Stimulated activated naive CD8-positive, alpha-beta T cell treated with anti-CD3 and anti-CD28 coated beads, Interleukin-15, amount 100 ng/mL, for 72 hours (primary cell): ENCODE measurements around the gene NEU4.

ENCODE experiments used
- ATAC-seq: fragments of 150-1000 bp; cut with Tn5 transposase; 2 replicates; pipeline ENCODE4 v1.10.0; 2021; ENCODE audit warnings: mild to moderate bottlenecking, moderate library complexity
- DNase-seq, 2 donors: peaks; one replicate each; pipeline ENCODE4 v3.0.0; 2021 to 2022
- H3K27ac Mint-ChIP-seq, 2 donors: one replicate each; pipeline ENCODE4 v1.8.0; 2022; ENCODE audit warnings: mild to moderate bottlenecking in 2 of 2, mixed read lengths in 2 of 2, moderate library complexity in 2 of 2
- H3K27me3 Mint-ChIP-seq: one replicate; pipeline ENCODE4 v1.8.0; 2022; ENCODE audit warnings: mixed read lengths
- H3K4me1 Mint-ChIP-seq: one replicate; pipeline ENCODE4 v1.8.0; 2022; ENCODE audit warnings: mild to moderate bottlenecking, mixed read lengths
- H3K4me3 Mint-ChIP-seq, 2 donors: one replicate each; pipeline ENCODE4 v1.8.0; 2022; ENCODE audit warnings: mild to moderate bottlenecking in 2 of 2, mixed read lengths in 2 of 2, moderate library complexity in 1 of 2
- H3K9me3 Mint-ChIP-seq, 2 donors: one replicate each; pipeline ENCODE4 v1.8.0; 2022; ENCODE audit warnings: mixed read lengths in 2 of 2

The NEU4 gene

DNA sequence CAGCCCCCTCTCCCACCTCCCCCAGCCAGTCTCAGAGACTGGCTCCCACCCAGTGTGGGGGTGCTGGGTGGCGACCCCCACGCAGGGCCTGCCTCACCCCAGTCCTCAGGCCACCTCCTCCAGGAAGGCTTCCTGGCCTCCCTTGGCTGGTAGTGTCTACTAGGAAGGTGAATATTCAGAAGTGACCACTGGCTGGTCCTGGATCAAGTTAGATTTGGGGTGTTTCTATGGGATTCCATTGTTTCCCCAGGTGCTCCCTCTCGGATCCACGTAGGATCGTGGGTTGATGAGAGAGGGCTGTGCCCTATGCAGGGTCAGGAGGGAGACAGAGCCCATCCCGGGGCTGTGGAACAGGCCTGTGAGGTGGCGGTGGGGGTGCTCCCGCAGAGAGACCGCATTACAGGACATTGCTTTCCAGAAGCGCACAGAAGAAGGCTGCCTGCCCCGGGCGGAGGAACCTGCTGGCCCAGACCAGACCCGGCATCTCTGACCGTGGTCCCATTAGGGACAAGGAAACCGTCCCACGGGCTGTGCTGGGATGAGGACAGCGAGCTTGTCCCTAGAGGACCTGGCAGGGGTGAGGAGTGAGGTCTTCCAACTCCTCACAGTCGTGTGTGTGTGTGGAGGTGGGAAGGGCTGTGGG, 46.4 kb downstream of the NEU4 start:
- H3K27ac Mint-ChIP-seq, result no peak overlapping the region
- ATAC-seq (no peak), DNase-seq (no peak)
- no peak overlapping the region for H3K4me3 Mint-ChIP-seq
- H3K27me3 Mint-ChIP-seq, result no peaks in the 10 kb centered on the region
- H3K4me1 Mint-ChIP-seq, result peaks cover 55% of the 10 kb centered on the region
- no peaks in the 10 kb centered on the region for H3K9me3 Mint-ChIP-seq

GRCh38 chr2:241855888-241856422, 47.0 kb downstream of the NEU4 start:
- no peak for DNase-seq
- no peak for ATAC-seq
- Mint-ChIP-seq H3K27ac (no peak overlapping the region), H3K9me3 (no peaks in the 10 kb centered on the region), H3K4me3 (peak overlapping the region in 1 of 2 donors; percentile 44), H3K27me3 (no peaks in the 10 kb centered on the region), H3K4me1 (peaks cover 61% of the 10 kb centered on the region)

DNA sequence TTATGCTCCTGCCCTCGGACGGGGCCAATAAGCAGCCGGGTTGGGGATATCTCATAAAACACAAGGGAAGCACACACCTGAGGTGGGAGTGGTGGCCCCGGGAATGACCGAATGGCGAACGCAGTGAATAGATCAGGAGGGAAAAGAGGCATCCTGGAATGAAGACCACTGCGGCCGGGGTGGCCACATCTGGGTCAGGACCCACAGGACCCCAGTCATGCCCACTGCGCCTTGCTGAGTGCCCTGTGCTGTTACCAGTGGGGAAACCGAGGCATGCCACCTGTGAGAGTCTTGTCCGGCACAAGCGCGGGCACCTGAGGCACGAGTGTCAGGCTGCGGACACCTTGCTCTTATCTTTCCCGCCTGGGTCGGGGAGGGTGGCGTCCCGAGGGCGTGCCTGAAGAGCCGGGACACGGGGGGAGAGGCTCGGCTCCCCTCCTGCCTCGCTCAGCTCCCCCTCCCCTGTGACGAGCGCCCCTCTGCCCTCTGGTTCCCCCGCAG, 48.1 kb downstream of the NEU4 start:
- ATAC-seq, result no peak
- Mint-ChIP-seq H3K9me3 (peaks cover 6 to 10% of the 10 kb centered on the region in 2 donors), H3K27me3 (peaks cover 7% of the 10 kb centered on the region), H3K27ac (no peak overlapping the region), H3K4me3 (peak overlapping the region; percentile 87 to 89), H3K4me1 (peaks cover 73% of the 10 kb centered on the region)
- no peak for DNase-seq

GRCh38 chr2:241857572-241858121, 48.7 kb downstream of the NEU4 start:
- ATAC-seq (peak; percentile 3), DNase-seq (no peak)
- H3K9me3 Mint-ChIP-seq, result peaks cover 6 to 11% of the 10 kb centered on the region in 2 donors
- peaks cover 9% of the 10 kb centered on the region for H3K27me3 Mint-ChIP-seq
- H3K4me1 Mint-ChIP-seq, result peaks cover 78% of the 10 kb centered on the region
- peak overlapping the region in 1 of 2 donors; percentile 94 for H3K27ac Mint-ChIP-seq
- H3K4me3 Mint-ChIP-seq, result peak overlapping the region; percentile 87 to 89

DNA sequence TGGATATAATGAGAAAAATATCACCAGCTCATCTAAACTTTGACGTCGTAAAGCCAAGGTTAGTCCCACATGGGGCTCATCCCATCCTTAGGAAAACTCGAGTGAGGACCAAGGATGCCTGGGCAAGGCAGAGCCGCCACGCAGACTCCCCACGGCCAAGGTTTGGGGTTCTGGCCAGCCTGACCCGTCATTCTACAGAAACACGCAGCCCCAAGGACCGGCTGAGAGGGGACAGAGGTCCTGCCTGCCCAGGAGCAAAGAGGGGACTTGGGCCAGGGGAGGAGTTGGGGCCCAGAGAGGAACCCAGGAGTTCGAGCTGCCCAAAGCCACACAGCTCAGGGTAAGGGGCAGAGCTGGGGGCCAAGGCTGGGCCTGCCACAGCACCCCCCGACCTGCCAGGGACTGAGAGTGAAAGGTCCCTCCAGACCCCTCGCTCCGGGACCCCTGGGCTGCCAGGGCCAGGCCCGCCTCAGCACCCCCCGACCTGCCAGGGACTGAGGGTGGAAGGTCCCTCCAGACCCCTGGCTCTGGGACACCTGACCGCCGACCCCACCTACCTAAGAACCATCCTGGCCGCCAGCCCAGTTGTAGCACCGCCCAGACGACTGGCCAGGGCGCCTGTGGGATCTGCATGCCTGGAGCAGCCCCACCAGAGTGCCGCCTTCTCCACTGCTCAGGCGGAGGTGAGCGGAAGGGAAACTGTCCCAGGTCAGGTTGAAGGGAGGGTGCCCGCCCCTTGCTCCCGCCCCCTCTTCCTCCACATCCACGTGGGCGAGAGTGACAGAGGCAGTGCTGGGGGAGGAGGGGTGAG, 49.4 kb downstream of the NEU4 start, which contains the start of gene PDCD1:
TSS of gene PDCD1 (minus strand) at position 689 of the 811 bp plus-strand sequence. CDS start at position 633, 56 bp downstream.
- peak; percentile 61 to 80 for DNase-seq
- H3K9me3 Mint-ChIP-seq, result peaks cover 6 to 11% of the 10 kb centered on the region in 2 donors
- peak; percentile 74 for ATAC-seq
- H3K4me1 Mint-ChIP-seq, result peaks cover 86% of the 10 kb centered on the region
- peaks cover 9% of the 10 kb centered on the region for H3K27me3 Mint-ChIP-seq
- H3K27ac Mint-ChIP-seq, result peak within 1 kb of the TSS; percentile 96 to 97
- H3K4me3 Mint-ChIP-seq, result peak within 1 kb of the TSS; percentile 87 to 89

DNA sequence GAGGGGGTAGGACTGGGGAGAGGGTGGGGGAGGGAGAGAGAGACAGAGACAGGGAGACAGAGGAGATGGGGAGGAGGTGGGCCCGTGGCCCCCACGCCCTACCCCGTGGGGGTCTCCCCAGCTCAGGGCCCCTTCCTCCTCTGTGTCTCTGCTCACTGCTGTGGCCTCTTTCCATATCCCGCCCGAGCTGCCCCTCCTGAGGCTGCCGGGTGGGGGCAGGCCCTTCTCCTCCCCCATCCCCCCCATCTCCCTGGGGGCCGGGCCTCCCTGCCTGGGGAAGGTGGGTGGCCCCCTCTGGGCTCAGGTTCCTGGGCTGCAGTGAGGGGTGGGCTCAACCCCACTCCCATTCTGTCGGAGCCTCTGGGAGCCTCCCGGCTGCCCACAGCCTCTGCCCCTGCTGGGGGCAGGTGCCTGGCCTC, 50.0 kb downstream of the NEU4 start:
- peaks cover 12% of the 10 kb centered on the region for H3K27me3 Mint-ChIP-seq
- peaks cover 9 to 12% of the 10 kb centered on the region in 2 donors for H3K9me3 Mint-ChIP-seq
- H3K27ac Mint-ChIP-seq, result peak overlapping the region in 1 of 2 donors; percentile 65
- DNase-seq, result no peak
- peak; percentile 44 for ATAC-seq
- H3K4me3 Mint-ChIP-seq, result peak overlapping the region; percentile 87 to 89
- H3K4me1 Mint-ChIP-seq, result peaks cover 92% of the 10 kb centered on the region

DNA sequence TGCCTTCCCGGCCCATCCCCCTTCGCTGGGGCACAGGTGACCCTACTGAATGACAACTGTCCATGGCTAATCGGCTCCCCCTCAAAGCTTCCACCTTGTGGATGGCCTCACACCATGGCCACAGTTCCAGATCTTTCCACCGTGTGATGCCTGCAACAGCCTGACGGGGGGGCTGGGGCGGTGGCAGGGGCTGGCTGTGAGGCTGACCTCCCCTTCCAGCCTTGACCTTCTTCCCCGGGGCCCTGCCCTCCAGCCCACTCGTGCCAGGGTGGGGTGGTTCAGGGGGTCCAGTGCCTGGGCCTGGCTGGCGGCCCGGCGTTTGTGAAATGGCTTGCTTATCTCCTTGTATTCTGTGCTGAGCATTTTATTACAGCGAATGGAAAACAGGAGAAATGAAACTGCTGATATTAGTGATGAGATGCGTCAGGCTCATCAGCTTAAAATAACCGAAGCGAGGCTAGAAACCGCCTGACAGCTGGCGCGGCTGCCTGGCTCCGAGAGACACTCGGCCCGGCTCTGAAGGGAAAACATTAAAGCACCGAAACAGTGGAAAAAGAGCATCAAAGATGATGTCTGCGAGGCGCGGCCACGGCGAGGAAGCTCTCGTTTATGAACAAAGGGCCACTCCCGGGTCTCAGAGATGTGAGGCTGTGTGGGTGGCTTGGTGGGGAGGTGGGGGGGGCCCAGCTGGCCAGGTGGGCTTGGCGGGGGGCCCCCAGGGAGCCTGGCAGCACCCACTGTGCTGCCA, 50.6 kb downstream of the NEU4 start:
- DNase-seq, result peak; percentile 65 to 73
- Mint-ChIP-seq H3K4me1 (peaks cover 92% of the 10 kb centered on the region), H3K9me3 (peaks cover 15 to 18% of the 10 kb centered on the region in 2 donors), H3K4me3 (peak overlapping the region; percentile 87 to 89), H3K27ac (peak overlapping the region; percentile 96 to 97), H3K27me3 (peaks cover 18% of the 10 kb centered on the region)
- ATAC-seq, result peak; percentile 47

GRCh38 chr2:241860184-241861078, 51.4 kb downstream of the NEU4 start:
- peak; percentile 26 for ATAC-seq
- peaks cover 94% of the 10 kb centered on the region for H3K4me1 Mint-ChIP-seq
- H3K27me3 Mint-ChIP-seq, result peaks cover 26% of the 10 kb centered on the region
- H3K27ac Mint-ChIP-seq, result peak overlapping the region; percentile 14 to 97
- H3K4me3 Mint-ChIP-seq, result peak overlapping the region; percentile 87 to 89
- DNase-seq, result no peak
- H3K9me3 Mint-ChIP-seq, result peaks cover 23 to 26% of the 10 kb centered on the region in 2 donors

DNA sequence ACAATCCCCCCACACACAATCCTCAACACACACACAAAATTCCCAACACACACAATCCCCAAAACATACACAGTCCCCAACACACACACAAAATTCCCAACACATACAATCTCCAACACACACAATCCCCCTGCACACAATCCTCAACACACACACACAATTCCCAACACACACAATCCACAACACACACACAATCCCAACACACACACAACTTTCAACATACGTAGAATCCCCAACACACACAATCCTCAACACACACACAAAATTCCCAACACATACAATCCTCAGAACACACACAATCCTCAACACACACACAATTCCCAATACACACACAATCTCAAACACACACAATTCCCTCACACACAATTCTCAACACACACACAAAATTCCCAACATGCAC, 52.3 kb downstream of the NEU4 start:
- ATAC-seq (no peak), DNase-seq (no peak)
- Mint-ChIP-seq H3K9me3 (peaks cover 23 to 27% of the 10 kb centered on the region in 2 donors), H3K4me1 (peaks cover 94% of the 10 kb centered on the region), H3K27me3 (peaks cover 34% of the 10 kb centered on the region), H3K4me3 (peak overlapping the region; percentile 15 to 42), H3K27ac (peak overlapping the region in 1 of 2 donors; percentile 41)

DNA sequence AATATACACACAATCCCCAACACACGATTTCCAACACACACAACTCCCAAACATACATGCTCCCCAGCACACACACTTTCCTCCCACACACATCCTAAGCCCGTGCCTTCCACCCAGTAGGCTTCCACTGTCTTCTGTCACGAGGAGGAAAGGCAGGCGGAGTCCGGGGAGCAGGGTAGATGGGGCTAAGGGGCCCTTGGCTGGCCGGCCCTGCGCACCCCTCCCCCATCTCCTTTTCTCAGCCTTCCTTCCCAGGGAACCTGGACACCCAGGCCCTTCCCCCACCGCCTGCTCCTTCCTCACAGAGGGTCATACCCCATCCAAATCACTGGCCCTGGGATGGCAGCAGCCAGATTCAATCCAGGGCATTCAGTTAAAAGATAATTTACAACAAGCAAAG, 53.1 kb downstream of the NEU4 start:
- H3K9me3 Mint-ChIP-seq, result peaks cover 23 to 27% of the 10 kb centered on the region in 2 donors
- H3K27ac Mint-ChIP-seq, result no peak overlapping the region
- peaks cover 34% of the 10 kb centered on the region for H3K27me3 Mint-ChIP-seq
- DNase-seq (no peak), ATAC-seq (no peak)
- H3K4me3 Mint-ChIP-seq, result peak overlapping the region; percentile 0 to 42
- peaks cover 91% of the 10 kb centered on the region for H3K4me1 Mint-ChIP-seq

DNA sequence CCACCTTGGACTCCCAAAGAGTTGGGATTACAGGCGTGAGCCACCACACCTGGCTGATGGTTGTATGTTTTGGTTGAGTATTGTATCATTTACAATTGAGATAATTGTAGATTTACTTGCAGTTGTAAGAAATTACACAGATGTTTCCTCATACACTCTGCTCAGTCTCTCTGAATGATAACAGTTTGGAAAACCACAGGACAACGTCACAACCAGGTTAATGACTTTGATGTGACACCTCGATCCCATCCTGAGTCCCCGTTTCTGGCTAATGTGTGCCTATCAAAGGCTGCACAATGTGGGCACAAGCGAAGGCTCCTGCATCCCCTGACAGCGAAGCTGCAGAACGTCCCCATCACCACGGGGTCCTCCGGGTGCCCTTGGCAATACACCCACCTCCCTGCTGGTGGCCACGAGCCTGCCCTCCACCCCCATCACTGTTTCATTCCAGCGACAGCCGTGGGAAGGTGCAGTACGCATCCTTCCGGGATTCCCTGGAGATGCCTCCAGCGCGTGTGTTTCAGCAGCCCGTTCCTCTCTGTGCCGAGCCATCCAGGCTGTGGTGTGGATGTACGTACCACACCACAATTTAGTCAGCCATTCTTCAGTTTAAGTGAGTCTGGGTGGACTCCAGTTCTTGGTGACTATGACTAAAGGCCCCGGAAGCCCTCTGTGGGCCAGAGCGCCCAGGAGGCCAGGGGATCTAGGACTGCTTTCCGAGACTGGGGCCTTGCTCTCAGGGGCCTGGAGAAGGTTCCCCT, 54.0 kb downstream of the NEU4 start:
- H3K27me3 Mint-ChIP-seq, result peaks cover 34% of the 10 kb centered on the region
- H3K9me3 Mint-ChIP-seq, result peaks cover 23 to 27% of the 10 kb centered on the region in 2 donors
- no peak for DNase-seq
- H3K27ac Mint-ChIP-seq, result peak overlapping the region; percentile 37 to 49
- no peak for ATAC-seq
- H3K4me3 Mint-ChIP-seq, result peak overlapping the region; percentile 70 to 74
- H3K4me1 Mint-ChIP-seq, result peaks cover 91% of the 10 kb centered on the region

DNA sequence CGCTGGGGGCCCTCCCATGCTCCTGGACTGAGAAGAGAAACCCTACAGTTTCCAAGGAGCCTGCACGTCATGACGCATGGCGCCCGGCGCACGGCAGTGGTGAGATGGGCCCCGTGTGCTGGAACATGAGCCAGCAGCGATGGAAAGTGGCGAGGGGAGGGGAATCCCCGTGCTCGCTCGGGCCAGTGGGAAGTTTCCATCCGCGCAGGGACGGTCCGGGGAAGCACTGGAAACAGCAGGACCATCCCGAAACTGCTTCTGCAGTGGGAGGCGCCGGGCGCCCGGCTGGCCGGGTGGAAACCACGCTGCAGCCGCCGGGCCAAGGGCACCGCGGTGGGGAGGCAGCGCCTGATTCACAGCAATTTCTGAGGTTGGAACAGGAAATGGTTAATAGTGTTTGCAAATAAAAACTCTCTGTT, 54.6 kb downstream of the NEU4 start:
- H3K27me3 Mint-ChIP-seq, result peaks cover 34% of the 10 kb centered on the region
- peak in 1 of 2 donors; percentile 75 for DNase-seq
- peak; percentile 53 for ATAC-seq
- peaks cover 91% of the 10 kb centered on the region for H3K4me1 Mint-ChIP-seq
- H3K27ac Mint-ChIP-seq, result peak overlapping the region in 1 of 2 donors; percentile 37
- peak overlapping the region; percentile 70 to 74 for H3K4me3 Mint-ChIP-seq
- peaks cover 23 to 27% of the 10 kb centered on the region in 2 donors for H3K9me3 Mint-ChIP-seq

GRCh38 chr2:241864168-241864849, 55.3 kb downstream of the NEU4 start:
- H3K27me3 Mint-ChIP-seq, result peaks cover 34% of the 10 kb centered on the region

More at GRCh38 chr2:241864168-241864849, 55.3 kb downstream of the NEU4 start:
- Mint-ChIP-seq H3K4me1 (peaks cover 97% of the 10 kb centered on the region), H3K4me3 (peak overlapping the region; percentile 7 to 11), H3K27ac (peak overlapping the region; percentile 8 to 14), H3K9me3 (peaks cover 23 to 27% of the 10 kb centered on the region in 2 donors)
- DNase-seq (no peak), ATAC-seq (no peak)
